Spleen (tissue), 7 donors: ENCODE data around the gene AMT.

Source experiments
- POLR2A ChIP-seq, 3 donors: fragments of 450-650 bp; IDR thresholded peaks; one replicate each; pipeline ENCODE4 v1.5.1; 2017; ENCODE audit warnings: antibody characterized with exemption in 3 of 3, mild to moderate bottlenecking in 1 of 3
- POLR2AphosphoS5 ChIP-seq, 3 donors: sonication (generic); formaldehyde crosslinking; IDR thresholded peaks; one replicate each; pipeline ENCODE4 v1.5.1; 2017; ENCODE audit warnings: antibody characterized with exemption in 3 of 3
- TF ChIP-seq, protein P1 (sequence below), 11 experiments: fragments of 200-600 bp in 7 of 11; fragments of 450-650 bp in 4 of 11; sonication (generic) in 4 of 11; IDR thresholded peaks in 8 of 11; conservative IDR thresholded peaks in 3 of 11; 1 replicate in 7 of 11; 2 replicates in 4 of 11; pipeline versions ENCODE4 v1.4.0 to v1.8.0; 2016 to 2021; ENCODE audit warnings: antibody characterized with exemption in 11 of 11, inconsistent platforms in 4 of 11, mild to moderate bottlenecking in 1 of 11
- donor health status: DM: no; HTN: no; CAD: no; lungs with moderate emphysema.
- donor health status: DM: no; HTN: no; CAD: no.
- donor health status: DM: no; HTN: no; CAD: no.

- TF ChIP-seq, protein P1, sequence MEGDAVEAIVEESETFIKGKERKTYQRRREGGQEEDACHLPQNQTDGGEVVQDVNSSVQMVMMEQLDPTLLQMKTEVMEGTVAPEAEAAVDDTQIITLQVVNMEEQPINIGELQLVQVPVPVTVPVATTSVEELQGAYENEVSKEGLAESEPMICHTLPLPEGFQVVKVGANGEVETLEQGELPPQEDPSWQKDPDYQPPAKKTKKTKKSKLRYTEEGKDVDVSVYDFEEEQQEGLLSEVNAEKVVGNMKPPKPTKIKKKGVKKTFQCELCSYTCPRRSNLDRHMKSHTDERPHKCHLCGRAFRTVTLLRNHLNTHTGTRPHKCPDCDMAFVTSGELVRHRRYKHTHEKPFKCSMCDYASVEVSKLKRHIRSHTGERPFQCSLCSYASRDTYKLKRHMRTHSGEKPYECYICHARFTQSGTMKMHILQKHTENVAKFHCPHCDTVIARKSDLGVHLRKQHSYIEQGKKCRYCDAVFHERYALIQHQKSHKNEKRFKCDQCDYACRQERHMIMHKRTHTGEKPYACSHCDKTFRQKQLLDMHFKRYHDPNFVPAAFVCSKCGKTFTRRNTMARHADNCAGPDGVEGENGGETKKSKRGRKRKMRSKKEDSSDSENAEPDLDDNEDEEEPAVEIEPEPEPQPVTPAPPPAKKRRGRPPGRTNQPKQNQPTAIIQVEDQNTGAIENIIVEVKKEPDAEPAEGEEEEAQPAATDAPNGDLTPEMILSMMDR (IDR thresholded peaks at IDR 0.05 in 8 of 11, conservative IDR thresholded peaks at IDR 0.05 in 3 of 11): no peak
- TF ChIP-seq POLR2A (IDR thresholded peaks at IDR 0.05): no peak
- no peak for TF ChIP-seq POLR2AphosphoS5 (IDR thresholded peaks at IDR 0.05)
Measured at GRCh38 chr3:49412632-49413337, 9.5 kb downstream of the AMT start.
